ENCODE measurements around the gene VEZF1.

VEZF1 gene

GRCh38 chr17:57925361-57925990 is 62.6 kb downstream of the VEZF1 start:
- no peak for TF ChIP-seq CTCF (IDR thresholded peaks at IDR 0.05)

DNA sequence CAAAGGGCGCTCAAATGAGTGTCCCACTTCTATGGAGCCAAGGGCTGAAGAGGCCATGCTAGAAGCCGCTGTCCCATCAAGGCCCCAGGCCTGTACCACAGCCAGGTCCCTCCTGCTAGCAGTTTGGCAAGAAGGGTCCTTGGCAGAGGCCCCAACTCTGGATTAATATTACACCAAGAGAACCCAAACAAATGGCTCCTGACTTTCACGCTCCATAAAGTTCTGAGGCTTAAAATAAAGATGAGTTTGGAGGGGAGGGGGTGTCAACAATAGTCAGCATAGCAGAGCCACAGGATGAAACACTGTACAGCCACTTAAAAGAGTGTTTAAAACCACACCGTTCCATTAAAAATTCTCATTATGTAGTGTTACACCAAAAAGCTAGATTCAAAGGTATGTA is 63.4 kb downstream of the VEZF1 start:
- TF ChIP-seq CTCF (IDR thresholded peaks at IDR 0.05): no peak
